ENCODE measurements around the gene P2RX5.
A peak's percentile ranks its signal among the peaks of the same experiment; 100 is the strongest.

P2RX5 gene

DNA sequence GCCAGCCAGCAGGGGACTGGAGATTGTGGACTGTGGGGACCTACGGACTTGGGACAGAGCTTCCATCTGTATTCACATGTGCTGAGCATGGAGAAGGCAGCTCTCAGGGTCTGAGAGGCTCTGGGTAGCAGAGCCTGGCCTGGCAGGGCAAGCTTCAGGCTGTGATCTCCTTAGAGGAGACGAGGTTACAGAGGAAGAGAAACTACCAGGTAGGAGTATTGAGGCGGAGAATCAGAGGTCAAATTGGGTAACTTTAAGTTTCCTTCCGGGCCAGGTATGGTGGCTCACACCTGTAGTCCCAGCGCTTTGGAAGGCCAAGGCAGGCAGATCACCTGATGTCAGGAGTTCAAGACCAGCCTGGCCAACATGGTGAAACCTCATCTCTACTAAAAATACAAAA, 50.6 kb downstream of the P2RX5 start:
- Histone ChIP-seq H3K9me3 (ENCODE audit: insufficient read depth, low read depth, low read length) (no peaks in the 10 kb centered on the region), H3K4me3 (ENCODE audit: low read length) (no peak overlapping the region), H3K9ac (ENCODE audit: low read depth, low read length) (no peak overlapping the region), H3K27me3 (ENCODE audit: insufficient read depth, low read length) (no peaks in the 10 kb centered on the region), H3K27ac (ENCODE audit: low read length) (no peak overlapping the region), H3K36me3 (ENCODE audit: insufficient read depth, low read depth, low read length) (peaks cover 25% of the 10 kb centered on the region), H3K4me1 (ENCODE audit: insufficient read depth, low read length) (peaks cover 10% of the 10 kb centered on the region; the same call in 1 of the 2 replicates)

DNA sequence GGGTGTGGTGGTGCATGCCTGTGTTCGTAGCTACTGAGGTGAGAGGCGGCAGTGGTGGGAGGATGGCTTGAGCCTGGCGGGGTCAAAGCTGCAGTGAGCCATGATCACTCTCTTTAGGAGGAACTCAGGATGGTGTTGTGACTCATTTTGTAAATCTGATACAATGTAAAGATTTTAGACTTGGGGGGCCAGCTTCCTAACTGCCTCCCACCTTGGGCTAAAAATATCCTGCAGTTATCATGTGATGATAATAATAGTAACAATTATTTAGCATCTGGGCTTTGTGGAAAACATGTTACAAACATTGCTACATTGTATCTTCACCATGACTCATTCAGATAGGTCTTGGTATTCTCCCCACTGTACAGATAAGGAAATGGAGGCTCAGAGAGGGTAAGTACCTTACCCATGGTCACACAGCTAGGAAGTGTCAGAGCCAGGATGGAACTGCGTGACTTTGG, 52.0 kb downstream of the P2RX5 start:
- H3K4me1 ChIP-seq (ENCODE audit: insufficient read depth, low read length): peaks cover 10% of the 10 kb centered on the region
- no peak overlapping the region for H3K27ac ChIP-seq (ENCODE audit: low read length)
- peaks cover 29% of the 10 kb centered on the region for H3K36me3 ChIP-seq (ENCODE audit: insufficient read depth, low read depth, low read length)
- no peak overlapping the region for H3K4me3 ChIP-seq (ENCODE audit: low read length)
- no peaks in the 10 kb centered on the region for H3K9me3 ChIP-seq (ENCODE audit: insufficient read depth, low read depth, low read length)
- H3K27me3 ChIP-seq (ENCODE audit: insufficient read depth, low read length): no peaks in the 10 kb centered on the region
- no peak overlapping the region for H3K9ac ChIP-seq (ENCODE audit: low read depth, low read length)

DNA sequence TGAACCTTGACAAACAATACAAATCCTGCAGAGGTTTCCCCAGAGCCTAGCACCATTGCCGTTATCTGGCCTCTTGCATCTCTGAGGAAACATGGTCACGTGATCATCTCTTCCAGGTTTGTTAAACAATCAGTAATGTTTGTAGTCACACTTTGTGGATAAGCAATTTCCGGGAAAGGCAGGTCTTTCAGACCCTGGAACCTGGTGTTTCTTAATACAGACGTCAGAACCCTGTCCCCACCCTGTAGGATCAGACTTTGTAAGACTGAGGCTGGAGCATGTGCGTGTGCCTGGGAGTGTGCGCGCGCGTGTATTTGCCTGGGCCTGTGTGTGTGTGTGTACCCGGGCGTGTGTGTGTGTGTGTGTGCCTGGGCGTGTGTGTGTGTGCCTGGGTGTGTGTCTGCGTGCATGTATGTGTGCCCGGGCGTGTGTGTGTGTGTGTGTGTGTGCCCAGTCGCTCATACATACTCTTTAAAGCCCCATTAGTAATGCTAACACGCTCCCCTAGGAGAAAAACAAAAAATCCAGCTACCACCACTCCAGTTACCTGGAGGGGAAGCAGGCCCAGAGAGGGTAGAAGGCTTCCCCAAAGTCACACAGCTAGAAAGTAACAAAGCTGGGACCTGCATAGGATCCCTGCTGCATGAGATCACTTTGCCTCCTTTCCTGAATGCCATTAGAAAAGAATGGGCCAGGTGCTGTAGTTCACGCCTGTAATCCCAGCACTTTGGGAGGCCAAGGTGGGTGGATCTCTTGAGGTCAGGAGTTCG, 54.1 kb downstream of the P2RX5 start:
- Histone ChIP-seq H3K27ac (ENCODE audit: low read length) (no peak overlapping the region), H3K4me1 (ENCODE audit: insufficient read depth, low read length) (peaks cover 10% of the 10 kb centered on the region), H3K27me3 (ENCODE audit: insufficient read depth, low read length) (no peaks in the 10 kb centered on the region), H3K36me3 (ENCODE audit: insufficient read depth, low read depth, low read length) (peaks cover 23% of the 10 kb centered on the region), H3K9ac (ENCODE audit: low read depth, low read length) (no peak overlapping the region), H3K9me3 (ENCODE audit: insufficient read depth, low read depth, low read length) (no peaks in the 10 kb centered on the region), H3K4me3 (ENCODE audit: low read length) (no peak overlapping the region)

DNA sequence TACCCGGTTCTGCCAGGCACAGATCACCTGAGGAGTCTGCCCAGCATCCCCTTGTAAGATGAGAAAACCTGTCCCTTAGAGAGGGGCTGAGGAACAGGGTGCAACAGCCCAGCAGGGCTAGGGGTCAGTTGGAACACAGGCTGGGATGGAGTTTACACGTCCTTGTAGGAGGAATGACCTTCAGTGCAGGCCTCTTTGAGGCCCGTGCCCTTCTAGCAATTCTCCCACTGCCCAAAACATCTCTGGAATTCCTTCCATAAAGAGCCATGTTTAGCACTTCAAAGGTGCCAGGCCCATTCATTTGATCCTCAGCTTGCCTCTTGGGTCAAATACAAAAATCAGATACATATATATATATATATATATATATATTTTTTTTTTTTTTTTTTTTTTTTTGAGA, 54.9 kb downstream of the P2RX5 start:
- no peak overlapping the region for H3K4me3 ChIP-seq (ENCODE audit: low read length)
- peaks cover 23% of the 10 kb centered on the region for H3K36me3 ChIP-seq (ENCODE audit: insufficient read depth, low read depth, low read length)
- no peaks in the 10 kb centered on the region for H3K27me3 ChIP-seq (ENCODE audit: insufficient read depth, low read length)
- H3K9ac ChIP-seq (ENCODE audit: low read depth, low read length): no peak overlapping the region
- H3K9me3 ChIP-seq (ENCODE audit: insufficient read depth, low read depth, low read length): no peaks in the 10 kb centered on the region
- no peak overlapping the region for H3K27ac ChIP-seq (ENCODE audit: low read length)
- H3K4me1 ChIP-seq (ENCODE audit: insufficient read depth, low read length): peaks cover 10% of the 10 kb centered on the region

DNA sequence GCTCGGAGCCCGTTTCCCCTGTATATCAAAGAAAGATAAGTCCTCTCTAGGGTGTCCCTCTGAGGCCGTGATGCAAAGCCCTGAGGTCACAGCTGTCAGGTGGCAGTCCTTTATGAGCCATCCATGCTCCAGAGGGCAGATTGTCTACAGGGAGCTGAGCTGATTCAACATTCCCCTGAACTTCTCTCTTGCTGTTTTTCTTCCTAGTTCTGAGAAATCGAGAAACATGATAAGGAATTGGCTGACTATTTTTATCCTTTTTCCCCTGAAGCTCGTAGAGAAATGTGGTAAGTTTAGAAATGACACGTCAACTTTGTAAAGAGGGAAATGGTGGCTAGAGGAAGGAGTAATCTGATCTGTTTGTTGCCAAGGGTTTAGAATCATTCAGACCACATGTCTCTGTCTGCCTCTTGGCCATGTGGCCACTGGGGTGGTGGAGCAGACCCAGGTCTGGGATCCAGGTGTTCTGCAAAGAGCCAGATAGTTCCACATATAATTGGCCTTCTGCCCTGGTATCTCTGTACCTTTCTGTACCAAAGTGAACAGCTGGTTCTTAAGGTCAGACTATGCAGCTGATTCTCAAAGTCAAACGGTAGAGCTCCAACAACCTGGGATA, 55.9 kb downstream of the P2RX5 start:
- Histone ChIP-seq H3K27ac (ENCODE audit: low read length) (no peak overlapping the region), H3K4me3 (ENCODE audit: low read length) (no peak overlapping the region), H3K4me1 (ENCODE audit: insufficient read depth, low read length) (peaks cover 10% of the 10 kb centered on the region)

DNA sequence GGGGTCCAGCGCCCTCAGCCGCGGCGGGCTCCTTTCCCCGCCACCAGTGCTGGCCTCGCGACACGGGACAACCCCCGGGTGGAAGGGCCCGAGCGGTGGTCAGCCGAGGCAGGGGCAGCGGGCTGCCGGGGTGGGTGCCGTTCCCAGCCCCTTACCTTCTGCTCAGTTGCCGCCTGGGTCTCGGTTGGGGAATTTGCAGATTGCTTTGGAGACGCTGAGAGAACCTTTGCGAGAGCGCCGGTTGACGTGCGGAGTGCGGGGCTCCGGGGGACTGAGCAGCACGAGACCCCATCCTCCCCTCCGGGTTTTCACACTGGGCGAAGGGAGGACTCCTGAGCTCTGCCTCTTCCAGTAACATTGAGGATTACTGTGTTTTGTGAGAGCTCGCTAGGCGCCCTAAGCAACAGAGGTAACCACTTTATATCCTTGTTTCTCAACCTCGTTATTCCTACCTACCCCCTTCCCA, 59.0 kb downstream of the P2RX5 start:
- Histone ChIP-seq H3K27ac (ENCODE audit: low read length) (no peak overlapping the region), H3K9ac (ENCODE audit: low read depth, low read length) (peak overlapping the region; percentile 88; the same call in 1 of the 2 replicates), H3K9me3 (ENCODE audit: insufficient read depth, low read depth, low read length) (no peaks in the 10 kb centered on the region), H3K36me3 (ENCODE audit: insufficient read depth, low read depth, low read length) (peaks cover 19% of the 10 kb centered on the region), H3K4me1 (ENCODE audit: insufficient read depth, low read length) (peaks cover 10% of the 10 kb centered on the region), H3K4me3 (ENCODE audit: low read length) (peak overlapping the region; percentile 90), H3K27me3 (ENCODE audit: insufficient read depth, low read length) (no peaks in the 10 kb centered on the region)

More for the DNA sequence above, 55.9 kb downstream of the P2RX5 start:
- no peak overlapping the region for H3K9ac ChIP-seq (ENCODE audit: low read depth, low read length)
- H3K27me3 ChIP-seq (ENCODE audit: insufficient read depth, low read length): no peaks in the 10 kb centered on the region
- peaks cover 20% of the 10 kb centered on the region for H3K36me3 ChIP-seq (ENCODE audit: insufficient read depth, low read depth, low read length)
- no peaks in the 10 kb centered on the region for H3K9me3 ChIP-seq (ENCODE audit: insufficient read depth, low read depth, low read length)

DNA sequence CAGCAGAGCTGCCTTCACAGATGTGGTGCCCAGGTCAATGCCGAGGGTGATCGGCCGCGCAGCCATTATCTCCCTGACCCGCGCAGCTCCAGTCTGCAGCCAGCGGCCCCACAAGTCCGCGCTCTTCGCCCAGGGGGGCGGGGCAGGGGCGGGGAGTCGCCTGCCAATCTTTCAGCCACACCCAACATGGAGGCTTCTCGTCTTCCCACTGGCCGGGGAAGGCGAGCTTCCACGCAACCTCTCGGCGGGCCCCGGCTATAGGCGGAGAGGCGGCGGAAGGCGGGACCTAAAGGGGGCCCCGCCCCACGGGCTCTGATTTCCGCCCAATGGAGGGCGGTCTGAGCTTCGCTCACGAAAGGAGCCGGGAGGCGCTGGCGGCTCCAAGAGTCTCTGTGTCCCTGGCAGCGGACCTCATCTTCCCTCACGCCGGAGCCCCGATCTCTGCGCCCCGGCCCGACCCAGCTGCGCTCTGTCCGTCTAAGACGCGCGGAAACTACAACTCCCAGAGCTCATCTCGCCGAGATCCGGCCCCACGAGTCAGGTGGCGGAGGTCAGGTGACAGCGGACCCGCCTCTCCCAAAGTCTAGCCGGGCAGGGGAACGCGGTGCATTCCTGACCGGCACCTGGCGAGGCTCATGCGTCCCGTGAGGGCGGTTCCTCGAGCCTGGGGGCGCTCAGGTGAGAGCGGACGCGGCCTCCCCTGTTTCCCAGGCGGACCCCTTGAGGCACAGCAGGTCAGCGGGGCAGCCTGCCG, 59.6 kb downstream of the P2RX5 start, which contains the start of the genes CTNS and SHPK:
Gene CTNS, plus strand, starts transcription at position 607 of the 754 bp plus-strand sequence. CDS start 3,447 bp downstream, outside the sequence.
Gene SHPK, minus strand, starts transcription at position 97 of the 754 bp plus-strand sequence. Its CDS starts 31 bp downstream, at position 66.
- H3K36me3 ChIP-seq (ENCODE audit: insufficient read depth, low read depth, low read length): peaks cover 19% of the 10 kb centered on the region
- no peaks in the 10 kb centered on the region for H3K27me3 ChIP-seq (ENCODE audit: insufficient read depth, low read length)
- peak within 1 kb of the TSS; percentile 90 for H3K4me3 ChIP-seq (ENCODE audit: low read length)
- H3K9ac ChIP-seq (ENCODE audit: low read depth, low read length): peak within 1 kb of the TSS; percentile 88
- H3K27ac ChIP-seq (ENCODE audit: low read length): peak within 1 kb of the TSS; percentile 63
- H3K9me3 ChIP-seq (ENCODE audit: insufficient read depth, low read depth, low read length): no peaks in the 10 kb centered on the region
- peaks cover 7% of the 10 kb centered on the region for H3K4me1 ChIP-seq (ENCODE audit: insufficient read depth, low read length)

DNA sequence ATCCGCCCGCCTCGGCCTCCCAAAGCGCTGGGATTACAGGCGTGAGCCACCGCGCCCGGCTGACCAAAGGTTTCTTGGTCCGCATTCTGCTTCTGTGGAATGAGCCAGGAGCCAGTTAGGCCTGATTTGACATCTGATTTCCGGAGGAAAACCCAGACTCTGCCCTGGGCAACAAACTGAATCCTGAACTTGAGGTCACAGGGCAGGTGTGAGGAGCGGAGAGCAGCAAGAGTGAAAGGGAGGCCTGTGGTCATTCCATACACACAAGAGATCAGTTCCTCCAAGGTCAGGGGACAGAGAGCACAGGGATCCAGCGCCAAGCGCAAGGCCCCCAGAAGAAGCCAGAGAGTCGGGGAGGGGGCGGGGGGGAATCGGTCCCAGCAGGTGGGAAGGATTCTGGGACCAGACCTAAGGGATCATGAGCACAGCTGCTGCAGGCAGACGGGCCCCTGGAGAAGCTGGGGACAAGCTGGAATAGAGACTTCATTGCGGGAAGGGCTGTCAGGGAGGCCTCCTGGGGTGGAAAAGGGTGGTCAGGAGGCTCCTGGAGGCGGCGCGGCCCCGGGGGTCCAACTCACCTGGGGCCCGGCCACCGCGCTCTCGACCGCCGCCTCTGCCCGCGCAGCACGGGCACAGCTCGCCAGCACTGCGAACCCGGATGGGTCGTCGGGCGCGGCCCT, 60.3 kb downstream of the P2RX5 start:
- H3K36me3 ChIP-seq (ENCODE audit: insufficient read depth, low read depth, low read length): peaks cover 14% of the 10 kb centered on the region

DNA sequence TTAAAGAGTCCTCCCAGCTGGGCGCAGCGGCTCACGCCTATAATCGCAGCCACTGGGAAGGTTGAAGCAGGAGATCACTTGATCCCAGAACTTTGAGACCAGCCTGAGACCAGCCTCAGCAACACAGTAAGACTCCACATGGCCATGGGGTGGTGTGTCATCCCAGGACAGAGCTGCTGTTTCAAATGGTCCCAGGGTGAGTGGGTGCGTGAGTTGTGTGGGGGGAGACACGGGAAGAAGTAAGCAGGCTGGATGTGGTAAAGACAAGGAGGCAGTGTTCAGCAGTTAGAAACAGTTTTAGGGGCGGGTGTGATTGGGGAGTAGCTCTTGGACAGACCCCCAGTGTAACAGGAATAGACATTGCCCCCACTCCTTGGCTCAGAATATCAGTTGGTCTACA, 63.7 kb downstream of the P2RX5 start:
- Histone ChIP-seq H3K36me3 (ENCODE audit: insufficient read depth, low read depth, low read length) (peaks cover 33% of the 10 kb centered on the region), H3K27me3 (ENCODE audit: insufficient read depth, low read length) (no peaks in the 10 kb centered on the region), H3K4me3 (ENCODE audit: low read length) (no peak overlapping the region), H3K9ac (ENCODE audit: low read depth, low read length) (no peak overlapping the region), H3K4me1 (ENCODE audit: insufficient read depth, low read length) (no peaks in the 10 kb centered on the region), H3K27ac (ENCODE audit: low read length) (no peak overlapping the region), H3K9me3 (ENCODE audit: insufficient read depth, low read depth, low read length) (no peaks in the 10 kb centered on the region)

More for the DNA sequence above, 60.3 kb downstream of the P2RX5 start:
- Histone ChIP-seq H3K27me3 (ENCODE audit: insufficient read depth, low read length) (no peaks in the 10 kb centered on the region), H3K4me3 (ENCODE audit: low read length) (peak overlapping the region; percentile 90), H3K9ac (ENCODE audit: low read depth, low read length) (peak overlapping the region; percentile 88; the same call in 1 of the 2 replicates), H3K27ac (ENCODE audit: low read length) (peak overlapping the region; percentile 63), H3K9me3 (ENCODE audit: insufficient read depth, low read depth, low read length) (no peaks in the 10 kb centered on the region), H3K4me1 (ENCODE audit: insufficient read depth, low read length) (peaks cover 3% of the 10 kb centered on the region)

DNA sequence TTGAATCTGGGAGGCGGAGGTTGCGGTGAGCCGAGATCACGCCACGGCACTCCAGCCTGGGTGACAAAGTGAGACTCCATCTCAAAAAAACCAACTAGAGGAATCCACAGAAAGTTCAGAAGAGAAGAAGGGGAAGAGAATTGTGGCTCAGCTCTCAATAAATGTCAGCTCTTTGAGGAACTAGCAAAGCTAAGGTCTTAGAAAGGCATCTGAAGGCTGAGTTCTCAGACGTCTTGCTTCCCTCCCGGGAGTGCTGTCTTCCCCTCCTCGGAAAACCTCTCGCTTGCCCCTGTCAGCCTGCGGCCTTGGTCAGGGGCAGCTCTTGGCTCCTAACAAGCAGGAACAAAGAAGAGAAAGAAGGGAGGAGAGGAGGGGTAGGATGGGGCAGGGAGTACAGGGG, 65.2 kb downstream of the P2RX5 start:
- H3K4me1 ChIP-seq (ENCODE audit: insufficient read depth, low read length): no peaks in the 10 kb centered on the region
- no peak overlapping the region for H3K27ac ChIP-seq (ENCODE audit: low read length)
- H3K9ac ChIP-seq (ENCODE audit: low read depth, low read length): no peak overlapping the region
- no peaks in the 10 kb centered on the region for H3K9me3 ChIP-seq (ENCODE audit: insufficient read depth, low read depth, low read length)
- peaks cover 39% of the 10 kb centered on the region for H3K36me3 ChIP-seq (ENCODE audit: insufficient read depth, low read depth, low read length)
- H3K27me3 ChIP-seq (ENCODE audit: insufficient read depth, low read length): no peaks in the 10 kb centered on the region
- H3K4me3 ChIP-seq (ENCODE audit: low read length): no peak overlapping the region

DNA sequence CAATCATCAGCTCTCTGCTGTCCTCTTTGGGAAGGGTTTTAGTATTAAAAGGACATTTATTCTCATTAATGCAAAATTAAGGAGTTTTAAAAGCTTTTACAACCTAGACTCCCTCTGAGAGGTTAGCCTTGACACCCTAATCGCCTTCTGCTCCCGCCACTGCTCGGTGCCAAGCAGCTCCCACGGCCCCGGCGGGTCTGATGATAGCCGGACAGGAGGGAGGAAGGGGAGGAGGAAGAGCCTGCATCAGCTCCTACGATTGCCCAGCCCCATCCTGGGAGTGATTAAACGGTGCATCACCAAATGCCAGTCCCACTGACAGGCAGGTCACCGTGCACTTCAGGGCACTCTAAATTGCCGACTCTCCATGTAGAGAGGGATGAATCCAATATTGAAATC, 68.2 kb downstream of the P2RX5 start:
- no peak overlapping the region for H3K27ac ChIP-seq (ENCODE audit: low read length)
- no peak overlapping the region for H3K4me3 ChIP-seq (ENCODE audit: low read length)
- no peaks in the 10 kb centered on the region for H3K27me3 ChIP-seq (ENCODE audit: insufficient read depth, low read length)
- H3K9ac ChIP-seq (ENCODE audit: low read depth, low read length): no peak overlapping the region
- no peaks in the 10 kb centered on the region for H3K9me3 ChIP-seq (ENCODE audit: insufficient read depth, low read depth, low read length)
- H3K36me3 ChIP-seq (ENCODE audit: insufficient read depth, low read depth, low read length): peaks cover 65% of the 10 kb centered on the region
- no peaks in the 10 kb centered on the region for H3K4me1 ChIP-seq (ENCODE audit: insufficient read depth, low read length)

All from iPS-20b (cell line).